GM21619 (cell line): Measurements from ENCODE around the gene NRTN.

Experiments used
- ATAC-seq: cut with Tn5 transposase; IDR thresholded peaks from one replicate; pipeline ENCODE4 v1.9.1; 2021; ENCODE audit not compliant: unreplicated experiment

Gene NRTN

DNA sequence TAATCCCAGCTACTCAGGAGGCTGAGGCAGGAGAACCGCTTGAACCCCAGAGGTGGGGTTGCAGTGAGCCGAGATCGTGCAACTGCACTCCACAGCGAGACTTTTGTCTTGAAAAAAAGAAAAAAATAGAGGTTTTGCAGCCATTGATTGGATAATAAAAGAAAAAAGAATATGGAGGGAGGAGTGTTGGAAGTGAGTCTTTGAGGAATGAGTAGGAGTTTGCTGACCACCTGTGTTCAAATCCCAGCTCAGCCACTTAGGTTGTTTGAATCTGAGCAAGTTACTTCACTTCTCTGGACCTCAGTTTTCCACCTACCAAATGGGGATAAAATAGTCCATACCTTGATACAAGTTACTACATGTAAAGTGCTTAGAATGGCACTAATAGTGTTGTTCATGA is 6.2 kb downstream of the NRTN start:
- no peak for ATAC-seq

DNA sequence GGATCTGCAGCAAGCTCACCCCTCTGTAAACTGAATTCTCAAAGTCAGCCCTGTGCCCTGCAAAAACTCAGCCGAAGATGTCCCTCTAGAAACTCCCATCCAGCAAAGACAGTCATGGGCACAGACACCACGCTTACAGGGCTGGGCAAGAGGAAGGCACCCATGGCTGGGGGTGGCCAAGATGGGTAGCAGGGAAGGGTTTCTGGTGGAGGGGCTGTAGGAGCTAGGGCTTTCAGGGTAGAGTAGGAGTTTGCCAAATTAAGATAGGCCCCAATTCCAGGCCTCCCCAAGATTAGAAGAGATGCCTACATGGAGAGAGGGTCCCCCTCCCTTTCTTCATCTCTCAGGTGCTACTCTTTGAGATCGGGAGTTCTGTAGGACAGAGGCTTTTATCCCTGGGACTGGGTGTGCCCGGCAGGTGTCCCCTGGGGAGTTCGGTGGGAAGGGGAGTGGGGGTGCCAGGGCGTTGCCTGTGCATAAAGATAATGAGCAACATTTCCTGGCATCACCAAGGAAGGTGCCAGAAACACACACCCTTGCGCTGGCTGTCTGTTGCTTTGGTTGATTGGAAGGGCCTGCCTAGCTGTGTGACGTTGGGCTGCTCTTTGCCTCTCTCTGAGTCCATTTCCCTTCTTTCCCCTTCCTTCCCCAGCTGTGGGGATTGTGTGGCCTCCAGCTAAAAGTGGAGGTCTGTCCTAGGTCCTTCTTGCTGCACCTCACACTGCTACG is 9.4 kb downstream of the NRTN start:
- no peak for ATAC-seq

DNA sequence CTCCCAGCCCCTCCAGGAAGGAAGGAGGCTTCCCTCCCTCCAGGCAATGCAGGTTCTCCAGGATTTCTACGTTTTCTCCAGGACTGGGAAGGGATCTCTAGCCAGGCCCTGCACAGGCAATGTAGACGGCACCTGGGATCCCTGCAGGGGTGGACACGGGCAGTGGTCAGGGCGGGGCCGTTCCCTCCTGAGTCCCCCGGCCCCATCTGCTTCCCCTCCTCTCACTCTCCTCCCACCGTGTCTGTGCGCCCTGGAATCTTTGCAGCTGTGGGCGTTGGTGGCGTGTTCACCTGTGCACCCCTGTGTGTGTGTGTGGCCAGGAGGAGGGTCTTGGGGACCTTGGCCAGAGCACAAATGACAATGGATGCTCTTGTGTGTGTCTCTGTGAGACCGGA is 10.0 kb downstream of the NRTN start:
- ATAC-seq = no peak

DNA sequence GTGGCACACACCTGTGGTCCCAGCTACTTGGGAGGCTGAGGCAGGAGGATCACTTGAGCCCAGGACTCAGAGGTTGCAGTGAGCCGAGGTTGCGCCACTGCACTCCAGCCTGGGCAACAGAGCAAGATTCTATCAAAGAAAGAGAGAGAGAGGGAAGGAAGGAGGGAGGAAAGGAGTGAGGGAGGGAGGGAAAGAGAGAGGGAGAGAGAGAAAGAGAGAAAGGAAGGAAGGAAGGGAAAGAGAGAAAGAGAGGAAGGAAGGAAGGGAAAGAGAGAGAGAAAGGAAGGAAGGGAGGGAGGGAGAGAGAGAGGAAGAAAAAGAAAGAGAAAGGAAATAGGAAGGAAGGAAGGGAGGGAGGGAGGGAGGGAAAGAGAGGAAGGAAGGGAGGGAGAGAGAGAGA is 12.4 kb downstream of the NRTN start:
- no peak for ATAC-seq

DNA sequence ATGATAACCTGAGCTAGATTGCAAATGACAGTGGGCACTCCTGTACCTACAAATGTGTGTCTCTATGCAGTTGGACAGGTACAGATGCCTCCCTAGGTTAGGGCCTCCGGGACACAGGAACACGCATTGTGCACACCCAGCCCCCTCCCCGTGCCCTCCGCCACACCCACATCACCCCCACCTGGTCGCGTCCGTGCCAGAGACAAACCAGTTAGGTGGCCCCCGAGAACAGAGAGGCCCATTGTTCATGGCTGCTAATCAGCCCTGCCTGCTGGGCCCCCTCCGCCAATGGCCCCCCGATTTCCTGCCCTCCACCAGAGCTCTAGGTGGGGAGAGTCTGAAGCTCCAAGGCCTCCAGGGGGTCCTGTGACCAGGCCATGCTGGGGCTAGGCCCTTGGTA is 13.7 kb downstream of the NRTN start:
- ATAC-seq = no peak

DNA sequence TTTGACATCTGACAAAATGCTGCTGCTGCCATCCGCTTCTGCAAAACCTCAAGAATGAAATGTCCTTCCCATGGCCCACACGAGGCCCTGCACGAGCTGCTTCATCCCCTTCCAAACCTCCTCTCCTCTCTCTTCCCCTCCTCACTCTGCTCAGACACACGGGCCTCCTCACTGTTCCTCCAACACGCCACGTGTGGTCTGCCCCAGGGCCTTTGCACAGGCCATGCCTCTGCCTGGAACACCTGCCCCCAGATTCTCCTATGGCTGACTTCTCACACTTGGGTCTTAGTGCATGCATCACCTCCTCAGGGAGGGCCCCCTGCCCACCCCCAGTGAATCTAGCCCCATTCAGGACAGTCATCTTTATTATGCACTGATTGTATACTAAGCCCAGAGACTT is 15.9 kb downstream of the NRTN start:
- no peak for ATAC-seq

DNA sequence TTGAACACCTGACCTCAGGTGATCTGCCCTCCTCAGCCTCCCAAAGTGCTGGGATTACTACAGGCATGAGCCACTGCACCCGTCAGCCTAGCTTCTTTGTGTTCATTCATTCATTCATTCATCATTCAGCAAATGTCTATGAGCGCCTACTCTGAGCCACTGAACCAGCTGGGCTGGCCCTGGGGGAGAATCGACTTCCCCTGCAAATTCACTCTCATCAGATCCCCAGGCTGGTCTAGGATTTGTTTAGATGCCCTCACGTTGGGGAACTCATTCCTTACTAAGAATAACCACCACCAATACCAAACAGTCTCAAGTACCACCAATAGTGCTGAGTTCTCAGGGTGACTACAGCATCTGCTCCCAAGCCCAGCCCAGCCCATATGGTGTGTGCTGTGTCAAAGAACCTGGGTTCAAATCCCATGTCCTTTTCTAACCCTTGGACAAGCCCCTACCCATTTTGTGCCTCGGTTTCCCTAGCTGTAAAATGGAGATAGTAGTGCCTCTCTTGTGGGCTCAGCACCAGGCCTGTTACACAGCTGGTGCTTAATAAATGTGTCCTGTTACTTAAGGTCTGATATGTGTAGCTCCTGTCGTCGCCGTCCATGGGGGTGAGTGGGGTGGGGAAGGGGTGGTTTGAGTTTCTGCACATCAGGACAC is 16.8 kb downstream of the NRTN start:
- ATAC-seq = no peak

DNA sequence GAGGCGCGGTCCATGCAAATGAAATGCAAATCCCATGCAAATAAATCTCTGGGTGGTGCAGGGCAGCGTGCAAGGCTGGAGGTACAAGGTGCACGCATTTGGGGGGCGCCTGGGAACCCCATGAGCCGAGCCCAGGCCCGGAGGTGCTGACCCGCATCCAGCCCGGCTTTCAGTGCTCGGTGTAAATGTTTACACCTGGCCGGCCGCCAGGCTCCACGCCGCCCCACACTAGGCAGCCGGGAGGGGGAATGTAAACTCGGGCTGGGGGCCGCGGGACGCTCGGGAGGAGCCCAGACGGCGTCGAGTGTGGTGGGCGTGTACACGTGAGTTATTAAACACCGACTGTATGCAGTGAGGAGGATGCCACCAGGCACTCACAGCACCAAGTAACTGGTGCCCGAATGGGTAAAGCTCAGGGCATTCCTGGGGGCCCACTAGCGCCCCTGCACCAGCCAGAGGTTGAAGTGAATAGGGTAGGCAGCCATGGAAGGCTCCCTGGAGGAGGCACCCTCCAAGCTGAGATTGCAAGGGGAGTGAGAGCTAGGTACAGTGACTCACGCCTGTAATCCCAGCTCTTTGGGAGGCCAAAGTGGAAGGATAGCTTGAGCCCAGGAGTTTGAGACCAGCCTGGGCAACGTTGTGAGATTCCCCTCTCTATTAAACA is 17.4 kb downstream of the NRTN start:
- no peak for ATAC-seq

DNA sequence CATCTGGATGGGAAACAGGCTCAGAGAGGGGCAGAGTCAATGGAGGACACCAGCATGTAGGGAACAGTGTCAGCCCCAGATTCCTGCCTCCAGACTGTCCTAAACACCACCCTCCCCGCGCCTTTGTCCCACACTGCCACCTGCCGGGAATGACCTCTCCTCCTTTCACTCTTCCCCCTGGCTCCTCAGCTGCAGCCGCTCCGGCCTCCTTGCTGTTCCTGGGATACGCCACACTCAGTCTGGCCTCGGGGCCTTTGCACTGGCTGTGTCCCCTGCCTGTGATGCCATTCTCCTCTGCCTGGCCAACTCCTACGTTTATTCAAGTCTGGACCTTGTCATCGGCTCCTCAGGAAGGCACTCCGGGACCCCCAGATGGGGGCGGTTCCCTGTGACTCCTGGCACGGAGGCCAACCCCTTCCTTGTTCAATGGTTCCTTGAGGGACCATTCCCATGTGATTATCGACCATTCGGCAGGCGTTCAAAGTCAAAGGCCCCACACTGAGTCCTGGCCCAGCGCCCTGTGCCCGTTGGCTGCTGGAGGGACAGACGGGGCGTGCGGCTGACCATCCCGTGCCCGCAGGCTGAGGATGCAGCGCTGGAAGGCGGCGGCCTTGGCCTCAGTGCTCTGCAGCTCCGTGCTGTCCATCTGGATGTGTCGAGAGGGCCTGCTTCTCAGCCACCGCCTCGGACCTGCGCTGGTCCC is 18.9 kb downstream of the NRTN start:
- ATAC-seq = no peak

DNA sequence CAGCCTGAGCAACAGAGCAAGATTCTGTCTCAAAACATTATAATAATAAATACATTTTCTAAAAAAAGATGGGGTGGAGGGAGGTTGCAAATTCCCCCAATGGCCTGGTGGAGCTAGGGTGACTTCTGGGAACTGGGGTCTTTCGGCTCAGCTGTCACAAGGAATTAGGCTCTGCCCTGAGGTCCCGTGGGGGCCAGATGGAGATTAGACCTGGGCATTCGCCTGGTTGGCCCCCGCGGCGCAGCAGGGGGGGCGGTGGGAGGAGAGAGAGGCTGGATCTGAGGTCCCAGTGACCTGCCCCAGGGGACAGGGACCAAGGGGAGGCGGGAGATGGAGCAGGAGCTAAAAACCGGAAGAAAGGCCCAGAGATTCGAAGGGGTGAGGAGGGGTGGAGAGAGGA is 19.9 kb downstream of the NRTN start:
- no peak for ATAC-seq

DNA sequence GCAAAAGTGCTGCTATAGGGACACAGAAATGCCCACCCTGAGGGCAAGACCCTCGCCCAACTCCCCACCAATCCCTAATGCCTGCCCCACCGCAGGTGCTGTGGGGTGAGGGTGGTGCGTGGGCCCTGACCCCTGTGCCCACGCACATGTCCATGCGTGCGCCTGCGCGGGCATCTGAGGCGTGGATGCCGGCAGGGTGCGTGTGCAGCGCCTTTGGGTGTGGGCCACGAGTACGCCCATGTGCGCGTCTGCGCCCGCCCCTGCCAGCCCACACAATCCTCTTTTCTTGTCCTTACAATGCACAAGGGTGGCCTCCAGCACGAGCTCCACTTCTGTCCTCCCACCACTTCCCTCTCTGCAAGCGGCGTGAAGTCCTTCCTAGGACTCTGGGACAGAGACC is 20.3 kb downstream of the NRTN start:
- no peak for ATAC-seq

DNA sequence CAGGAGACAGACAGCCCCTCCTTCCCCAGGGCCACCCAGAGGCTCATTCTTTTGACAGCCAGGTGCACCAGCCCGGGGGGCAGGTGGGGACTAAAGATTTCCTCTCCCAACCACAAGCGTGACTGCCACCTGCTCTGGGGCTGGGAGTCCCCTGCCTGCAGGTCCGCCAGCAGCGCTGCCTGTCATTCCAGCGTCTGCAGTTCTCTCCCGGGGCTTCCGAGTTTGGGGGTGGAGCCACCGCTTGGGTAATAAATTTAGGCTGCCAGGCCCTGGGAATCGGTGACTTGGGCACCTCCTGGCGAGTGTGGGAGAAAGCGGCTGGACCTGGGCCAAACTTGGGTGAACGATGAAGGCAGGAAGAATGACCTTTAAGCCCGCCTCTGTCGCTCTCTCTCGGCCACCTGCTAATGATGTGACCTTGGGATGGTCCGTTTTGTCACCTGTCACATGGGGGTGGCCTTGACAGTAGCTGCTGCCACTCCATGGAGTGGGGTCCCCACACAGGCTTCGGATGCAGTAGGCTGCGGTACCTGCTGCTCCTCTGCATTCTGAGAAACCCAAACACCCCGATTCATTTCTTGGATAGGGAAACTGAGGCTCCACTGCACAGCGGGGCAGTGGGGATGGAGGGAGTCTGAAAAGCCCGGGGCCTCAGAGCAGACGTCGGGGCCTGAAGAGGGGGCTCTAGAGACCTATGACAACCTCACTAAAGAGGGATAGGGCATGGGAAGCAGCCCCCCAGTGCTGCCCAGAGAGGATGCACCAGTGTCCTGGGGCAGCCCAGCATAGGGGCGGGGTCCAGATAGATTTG is 21.9 kb downstream of the NRTN start:
- ATAC-seq = no peak

DNA sequence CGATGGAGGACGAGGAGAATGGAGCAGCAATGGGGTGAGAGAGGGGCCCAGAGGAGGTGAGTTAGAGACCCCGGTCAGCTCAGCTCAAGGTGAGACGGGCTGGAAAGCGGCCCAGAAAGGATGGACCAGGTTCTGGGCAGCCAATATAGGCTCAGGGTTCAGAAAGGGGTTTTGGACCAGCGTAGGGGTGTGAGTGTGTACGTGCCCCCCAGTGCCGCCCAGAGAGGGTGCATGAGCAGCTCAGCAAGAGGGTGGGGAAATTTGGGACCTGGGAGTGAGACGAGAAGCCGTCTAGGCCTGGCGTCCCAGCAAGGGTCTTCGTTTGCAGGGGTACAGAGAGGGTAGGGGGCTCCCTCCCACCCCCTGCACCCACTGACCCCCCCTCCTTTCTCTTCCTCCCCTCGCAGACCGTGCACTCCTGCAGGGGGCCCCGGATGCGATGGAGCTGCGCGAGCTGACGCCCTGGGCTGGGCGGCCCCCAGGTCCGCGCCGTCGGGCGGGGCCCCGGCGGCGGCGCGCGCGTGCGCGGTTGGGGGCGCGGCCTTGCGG is 22.5 kb downstream of the NRTN start:
- peak; percentile 35 for ATAC-seq

DNA sequence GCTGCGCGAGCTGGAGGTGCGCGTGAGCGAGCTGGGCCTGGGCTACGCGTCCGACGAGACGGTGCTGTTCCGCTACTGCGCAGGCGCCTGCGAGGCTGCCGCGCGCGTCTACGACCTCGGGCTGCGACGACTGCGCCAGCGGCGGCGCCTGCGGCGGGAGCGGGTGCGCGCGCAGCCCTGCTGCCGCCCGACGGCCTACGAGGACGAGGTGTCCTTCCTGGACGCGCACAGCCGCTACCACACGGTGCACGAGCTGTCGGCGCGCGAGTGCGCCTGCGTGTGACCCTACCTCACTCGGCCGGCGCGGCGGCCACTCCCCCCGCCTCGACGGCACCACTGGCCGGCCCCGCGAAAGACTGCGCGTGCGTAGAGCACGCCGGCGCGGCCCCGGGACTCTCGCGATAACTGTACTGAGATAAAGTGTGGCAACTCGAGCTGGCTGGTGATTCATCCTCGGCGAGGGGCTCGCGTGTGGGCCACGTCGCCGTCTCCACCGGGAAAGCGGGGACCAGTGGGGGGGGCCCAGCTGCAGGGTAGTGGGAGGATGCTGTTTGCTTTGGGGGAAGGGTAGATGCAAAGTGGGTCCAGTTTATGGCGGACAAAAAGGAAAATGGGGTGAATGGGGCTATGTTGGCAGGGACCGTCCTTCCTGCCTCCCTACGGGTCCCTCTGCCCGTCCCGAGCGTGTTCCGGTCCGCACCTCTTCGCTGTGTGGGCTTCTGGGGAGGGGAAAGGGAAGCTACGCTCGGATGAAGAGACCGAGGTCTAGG is 23.2 kb downstream of the NRTN start:
- peak; percentile 51 for ATAC-seq

DNA sequence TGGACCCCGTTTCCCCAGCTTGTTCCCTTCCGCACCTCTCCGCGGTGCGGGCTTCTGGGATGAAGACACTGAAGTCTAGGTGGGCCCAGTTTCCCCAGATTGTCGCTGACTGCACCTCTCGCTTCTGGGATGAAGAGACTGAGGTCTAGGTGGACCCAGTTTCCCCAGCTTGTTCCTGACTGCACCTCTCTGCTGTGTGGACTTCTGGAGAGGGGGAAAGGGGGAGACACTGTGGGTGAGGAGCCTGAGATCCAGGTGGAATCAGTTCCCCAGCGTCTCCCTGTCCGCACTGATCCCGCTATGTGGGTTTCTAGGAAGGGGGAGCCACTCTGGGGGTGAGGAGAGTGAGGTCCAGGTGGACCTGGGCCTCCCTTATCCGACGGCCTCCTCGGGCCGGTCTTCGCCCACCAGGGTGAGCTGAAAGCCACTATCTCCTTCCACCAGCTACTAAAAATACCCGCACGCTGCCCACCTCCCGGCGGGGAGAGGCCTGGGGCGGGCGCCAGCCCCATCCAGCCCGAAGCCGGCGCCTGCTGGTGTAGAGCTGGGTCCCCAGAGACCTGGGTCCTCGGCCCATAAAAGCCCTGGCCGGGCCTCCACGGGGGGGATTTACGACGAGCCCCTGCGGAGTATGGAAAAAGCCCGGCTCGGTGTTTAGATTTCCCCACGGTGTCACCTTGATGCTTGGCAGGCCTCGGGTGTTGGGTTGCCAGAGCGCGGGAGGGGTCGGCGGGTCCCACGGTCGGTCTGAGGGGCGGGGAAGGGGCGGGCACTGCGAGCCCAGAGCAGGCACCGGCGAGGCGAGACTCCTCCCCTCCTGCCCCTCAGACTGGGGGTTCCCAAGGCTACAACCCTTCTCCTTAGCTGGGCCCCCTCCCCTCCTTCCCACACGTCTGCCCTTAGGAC is 24.0 kb downstream of the NRTN start:
- no peak for ATAC-seq

DNA sequence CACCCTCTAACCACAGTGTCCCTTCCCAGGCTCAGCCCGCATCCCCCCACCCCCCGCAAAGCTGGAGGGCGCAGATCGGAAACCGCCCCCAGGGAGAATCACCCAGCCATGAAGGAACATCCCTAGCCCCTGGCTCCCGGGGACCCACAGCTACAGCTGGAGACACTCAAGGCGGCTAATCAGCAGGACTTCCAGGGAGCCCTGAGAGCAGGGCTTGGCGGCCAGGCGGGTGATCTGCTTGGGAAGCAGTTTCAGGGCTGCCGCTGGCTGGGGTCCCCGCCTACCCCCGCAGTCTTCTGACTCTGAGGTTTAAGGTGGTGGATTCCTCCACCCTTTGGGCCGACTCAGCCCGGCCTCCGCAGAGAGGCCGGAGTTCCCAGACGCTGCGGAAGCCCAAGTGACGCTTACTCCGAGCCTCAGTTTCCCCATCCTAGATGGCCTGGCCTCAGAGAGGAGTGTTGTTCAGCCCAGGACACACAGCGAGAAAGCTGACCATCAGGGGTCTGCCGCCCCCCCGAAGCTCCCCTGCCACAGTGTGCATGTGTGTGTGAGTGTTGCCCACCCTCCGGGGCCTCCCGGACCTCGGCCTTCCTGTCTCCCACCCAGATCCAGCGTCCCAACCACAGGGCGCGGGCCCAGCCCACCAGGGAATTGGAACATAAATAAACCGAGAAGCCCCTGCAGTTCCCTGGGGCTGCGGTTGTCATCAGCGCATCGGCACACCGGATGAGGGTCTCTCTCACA is 24.9 kb downstream of the NRTN start:
- no peak for ATAC-seq

DNA sequence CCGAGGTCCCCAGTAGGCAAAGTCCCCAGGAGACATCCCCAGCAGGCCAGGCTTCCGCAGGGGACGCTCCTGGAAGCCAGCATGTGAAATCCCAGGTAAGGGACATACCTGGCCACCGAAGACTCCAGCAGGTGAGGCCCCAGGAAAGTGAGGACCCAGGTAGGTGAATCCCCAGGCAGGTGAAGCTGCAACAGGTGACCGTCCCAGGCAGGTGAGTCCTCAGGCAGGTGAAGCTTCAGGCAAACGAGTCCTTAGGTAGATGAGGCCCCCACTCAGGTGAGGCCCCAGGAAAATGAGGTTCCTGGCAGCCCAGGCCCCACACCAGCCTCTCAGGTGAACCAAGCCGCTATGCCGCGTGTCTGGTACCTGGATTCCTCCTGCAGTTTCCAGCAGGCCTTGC is 26.3 kb downstream of the NRTN start:
- ATAC-seq = no peak

DNA sequence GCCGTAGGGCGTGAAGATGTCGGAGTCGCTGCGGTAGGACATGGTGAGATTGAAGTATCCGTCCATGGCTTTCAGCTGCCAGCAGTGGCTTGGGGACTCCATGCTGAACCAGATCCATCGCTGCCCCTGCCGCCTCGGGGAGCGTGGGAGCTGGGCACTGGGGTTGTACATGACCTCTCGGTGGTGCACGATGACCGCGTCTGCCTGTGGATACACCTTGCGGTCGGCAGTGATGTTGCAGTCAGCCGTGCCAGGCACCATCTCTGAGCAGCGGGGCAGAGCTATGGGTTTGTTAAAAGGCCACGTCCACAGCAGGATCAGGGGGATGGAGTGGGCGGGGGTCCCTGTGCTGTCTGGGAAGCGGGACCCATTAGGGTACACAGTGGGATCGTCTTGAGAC is 27.2 kb downstream of the NRTN start:
- no peak for ATAC-seq
